ENCODE measurements around the gene BCL7C.
"Not testable (repeated sequence)": the region's sequence is repeated elsewhere in the genome, so short reads cannot be mapped to it uniquely, and the experiment has no call there.

Gene BCL7C

GRCh38 chr16:30893744-30894539, at the start of gene BCL7C:
Gene BCL7C (minus strand): TSS chr16:30894077. CDS start chr16:30893944, 133 bp downstream.
- H3K4me1 Mint-ChIP-seq, result peaks cover 54% of the 10 kb centered on the region
- H3K9me3 Mint-ChIP-seq, result no peaks in the 10 kb centered on the region
- peak; percentile 90 for ATAC-seq
- peak; percentile 83 to 93 for DNase-seq (ENCODE audit: low spot score in 2 of 2)
- peaks cover 33% of the 10 kb centered on the region for H3K36me3 Mint-ChIP-seq
- H3K4me3 Mint-ChIP-seq, result peak within 1 kb of the TSS; percentile 96
- H3K27ac Mint-ChIP-seq, result peak within 1 kb of the TSS; percentile 95

- H3K4me3 Mint-ChIP-seq, result peak overlapping the region; percentile 48
- H3K36me3 Mint-ChIP-seq, result peaks cover 64% of the 10 kb centered on the region
- no peaks in the 10 kb centered on the region for H3K9me3 Mint-ChIP-seq
- no peak overlapping the region for H3K27ac Mint-ChIP-seq
- DNase-seq (ENCODE audit: low spot score in 2 of 2) (no peak), ATAC-seq (peak; percentile 5)
- H3K4me1 Mint-ChIP-seq, result peaks cover 27% of the 10 kb centered on the region
Measured at GRCh38 chr16:30942426-30942806, 48.5 kb upstream of the BCL7C start.

- peak overlapping the region; percentile 48 for H3K4me3 Mint-ChIP-seq
- peak; percentile 62 to 85 for DNase-seq (ENCODE audit: low spot score in 2 of 2)
- H3K27ac Mint-ChIP-seq, result no peak overlapping the region
- no peaks in the 10 kb centered on the region for H3K9me3 Mint-ChIP-seq
- H3K36me3 Mint-ChIP-seq, result peaks cover 61% of the 10 kb centered on the region
- peaks cover 32% of the 10 kb centered on the region for H3K4me1 Mint-ChIP-seq
- ATAC-seq, result peak; percentile 92
Measured at GRCh38 chr16:30941600-30942425, 47.9 kb upstream of the BCL7C start.

- not testable (repeated sequence) for ATAC-seq; H3K9me3 Mint-ChIP-seq; H3K27ac Mint-ChIP-seq; DNase-seq (ENCODE audit: low spot score in 2 of 2); H3K4me3 Mint-ChIP-seq
- Mint-ChIP-seq H3K36me3 (peaks cover 61% of the 10 kb centered on the region), H3K4me1 (peaks cover 41% of the 10 kb centered on the region)
Measured at GRCh38 chr16:30939571-30939970, 45.7 kb upstream of the BCL7C start.

- DNase-seq (ENCODE audit: low spot score in 2 of 2) (no peak), ATAC-seq (no peak)
- peak overlapping the region; percentile 79 for H3K27ac Mint-ChIP-seq
- H3K36me3 Mint-ChIP-seq, result peaks cover 62% of the 10 kb centered on the region
- H3K4me3 Mint-ChIP-seq, result no peak overlapping the region
- peaks cover 41% of the 10 kb centered on the region for H3K4me1 Mint-ChIP-seq
- no peaks in the 10 kb centered on the region for H3K9me3 Mint-ChIP-seq
Measured at GRCh38 chr16:30937692-30938091, 43.8 kb upstream of the BCL7C start.

GRCh38 chr16:30934827-30935557, 41.1 kb upstream of the BCL7C start:
- H3K27ac Mint-ChIP-seq, result peak overlapping the region; percentile 43
- H3K4me1 Mint-ChIP-seq, result peaks cover 30% of the 10 kb centered on the region
- H3K4me3 Mint-ChIP-seq, result no peak overlapping the region
- no peaks in the 10 kb centered on the region for H3K9me3 Mint-ChIP-seq
- DNase-seq (ENCODE audit: low spot score in 2 of 2) (no peak), ATAC-seq (peak; percentile 66)
- H3K36me3 Mint-ChIP-seq, result peaks cover 66% of the 10 kb centered on the region

- DNase-seq (ENCODE audit: low spot score in 2 of 2) (no peak), ATAC-seq (no peak)
- Mint-ChIP-seq H3K36me3 (peaks cover 61% of the 10 kb centered on the region), H3K4me1 (peaks cover 28% of the 10 kb centered on the region), H3K9me3 (no peaks in the 10 kb centered on the region), H3K4me3 (no peak overlapping the region), H3K27ac (peak overlapping the region; percentile 54)
Measured at GRCh38 chr16:30931068-30931650, 37.3 kb upstream of the BCL7C start.

GRCh38 chr16:30930160-30930571, 36.3 kb upstream of the BCL7C start:
- Mint-ChIP-seq H3K4me3 (no peak overlapping the region), H3K4me1 (peaks cover 31% of the 10 kb centered on the region), H3K27ac (no peak overlapping the region), H3K36me3 (peaks cover 61% of the 10 kb centered on the region), H3K9me3 (no peaks in the 10 kb centered on the region)
- no peak for ATAC-seq
- DNase-seq (ENCODE audit: low spot score in 2 of 2), result no peak

GRCh38 chr16:30929167-30929566, 35.3 kb upstream of the BCL7C start:
- peaks cover 51% of the 10 kb centered on the region for H3K36me3 Mint-ChIP-seq
- no peak overlapping the region for H3K4me3 Mint-ChIP-seq
- no peaks in the 10 kb centered on the region for H3K9me3 Mint-ChIP-seq
- ATAC-seq, result peak; percentile 82
- peak overlapping the region; percentile 50 for H3K27ac Mint-ChIP-seq
- DNase-seq (ENCODE audit: low spot score in 2 of 2), result no peak
- peaks cover 32% of the 10 kb centered on the region for H3K4me1 Mint-ChIP-seq

- no peak for ATAC-seq
- no peak overlapping the region for H3K4me3 Mint-ChIP-seq
- peaks cover 43% of the 10 kb centered on the region for H3K36me3 Mint-ChIP-seq
- peaks cover 32% of the 10 kb centered on the region for H3K4me1 Mint-ChIP-seq
- H3K27ac Mint-ChIP-seq, result peak overlapping the region; percentile 50
- DNase-seq (ENCODE audit: low spot score in 2 of 2), result no peak
- no peaks in the 10 kb centered on the region for H3K9me3 Mint-ChIP-seq
Measured at GRCh38 chr16:30928390-30928789, 34.5 kb upstream of the BCL7C start.

- Mint-ChIP-seq H3K36me3 (peaks cover 41% of the 10 kb centered on the region), H3K4me1 (peaks cover 32% of the 10 kb centered on the region), H3K27ac (no peak overlapping the region), H3K9me3 (no peaks in the 10 kb centered on the region), H3K4me3 (no peak overlapping the region)
- DNase-seq (ENCODE audit: low spot score in 2 of 2) (peak in 1 of 2 donors; percentile 66), ATAC-seq (no peak)
Measured at GRCh38 chr16:30927789-30928378, 34.0 kb upstream of the BCL7C start.

- DNase-seq (ENCODE audit: low spot score in 2 of 2), result no peak
- Mint-ChIP-seq H3K4me1 (peaks cover 35% of the 10 kb centered on the region), H3K27ac (peak overlapping the region; percentile 77), H3K36me3 (peaks cover 41% of the 10 kb centered on the region), H3K4me3 (no peak overlapping the region), H3K9me3 (no peaks in the 10 kb centered on the region)
- no peak for ATAC-seq
Measured at GRCh38 chr16:30926937-30927788, 33.3 kb upstream of the BCL7C start.

GRCh38 chr16:30925995-30926811, 32.3 kb upstream of the BCL7C start:
- Mint-ChIP-seq H3K4me1 (peaks cover 43% of the 10 kb centered on the region), H3K27ac (peak overlapping the region; percentile 77), H3K4me3 (peak overlapping the region; percentile 22), H3K36me3 (peaks cover 35% of the 10 kb centered on the region), H3K9me3 (no peaks in the 10 kb centered on the region)
- DNase-seq (ENCODE audit: low spot score in 2 of 2) (no peak), ATAC-seq (no peak)
